WTC11 (cell line): Measurements from ENCODE around the gene HYI.

Experiments
- AFF4 ChIP-seq: sonication (generic); formaldehyde crosslinking; IDR thresholded peaks from 2 replicates; pipeline ENCODE4 v1.8.1; 2023; ENCODE audit warnings: mild to moderate bottlenecking, missing genetic modification reagents, borderline replicate concordance
- CTCF ChIP-seq: fragments of 200-600 bp; IDR thresholded peaks from 2 replicates; pipeline ENCODE4 v1.8.0; 2022; ENCODE audit warnings: antibody characterized with exemption
- ETV6 ChIP-seq: sonication (generic); formaldehyde crosslinking; IDR thresholded peaks from 2 replicates; pipeline ENCODE4 v1.8.1; 2022; ENCODE audit warnings: mild to moderate bottlenecking, missing genetic modification reagents
- IRF2 ChIP-seq: sonication (generic); formaldehyde crosslinking; IDR thresholded peaks from 2 replicates; pipeline ENCODE4 v1.8.0; 2022; ENCODE audit warnings: low read depth, missing genetic modification reagents, borderline replicate concordance
- KAT7 ChIP-seq: sonication (generic); formaldehyde crosslinking; IDR thresholded peaks from 2 replicates; pipeline ENCODE4 v1.8.1; 2023; ENCODE audit warnings: missing genetic modification reagents, mild to moderate bottlenecking, borderline replicate concordance
- NFYB ChIP-seq: sonication (generic); formaldehyde crosslinking; conservative IDR thresholded peaks from 2 replicates; pipeline ENCODE4 v1.8.0; 2022; ENCODE audit warnings: low read depth, missing genetic modification reagents
- SP1 ChIP-seq: sonication (generic); formaldehyde crosslinking; conservative IDR thresholded peaks from 2 replicates; pipeline ENCODE4 v1.8.1; 2022; ENCODE audit warnings: missing genetic modification reagents
- TCF7 ChIP-seq: sonication (generic); formaldehyde crosslinking; IDR thresholded peaks from 2 replicates; pipeline ENCODE4 v1.8.0; 2022; ENCODE audit warnings: mild to moderate bottlenecking, low read depth, missing genetic modification reagents, moderate library complexity
- TP53 ChIP-seq: sonication (generic); formaldehyde crosslinking; IDR thresholded peaks from 2 replicates; pipeline ENCODE4 v1.8.1; 2023; ENCODE audit warnings: mild to moderate bottlenecking, missing genetic modification reagents
- ZNF317 ChIP-seq: sonication (generic); formaldehyde crosslinking; IDR thresholded peaks from 2 replicates; pipeline ENCODE4 v1.8.1; 2023; ENCODE audit warnings: low read depth, mild to moderate bottlenecking, moderate library complexity, missing genetic modification reagents, borderline replicate concordance
- TF ChIP-seq, protein P1 (sequence below): fragments of 250-450 bp; sonication (Bioruptor Pico); conservative IDR thresholded peaks from 2 replicates; pipeline ENCODE4 v1.9.0; 2021; ENCODE audit warnings: mild to moderate bottlenecking

DNA sequence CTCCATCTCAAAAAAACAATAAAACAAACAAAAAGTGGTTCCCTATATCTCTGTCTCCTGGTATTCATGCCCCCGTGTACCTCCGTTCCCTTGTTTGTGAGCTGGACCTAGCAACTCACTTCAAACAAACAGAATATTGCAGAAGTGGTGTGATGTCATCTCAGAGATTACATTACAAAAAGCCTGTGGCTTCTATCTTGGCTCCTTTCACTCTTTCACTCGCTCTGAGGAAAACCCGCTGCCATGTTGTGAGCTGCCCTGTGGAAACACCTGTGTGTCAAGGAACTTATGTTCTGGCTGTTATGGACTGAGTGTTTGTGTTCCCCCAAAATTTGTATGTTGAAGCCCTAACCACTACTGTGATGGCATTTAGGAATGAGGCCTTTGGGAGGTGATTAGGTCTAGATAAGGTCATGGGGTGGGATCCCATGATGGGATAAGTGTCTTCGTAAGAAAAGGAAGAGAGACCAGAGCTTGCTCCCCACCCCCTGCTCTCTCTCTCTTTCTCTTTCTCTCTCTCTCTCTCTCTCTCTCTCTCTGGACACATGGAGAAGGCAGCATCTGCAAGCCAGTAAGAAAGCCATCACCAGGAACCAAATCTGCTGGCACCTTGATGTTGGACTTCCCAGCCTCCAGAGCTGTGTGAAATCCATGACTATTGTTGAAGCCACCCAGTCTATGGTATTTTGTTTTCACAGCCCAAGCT lies 7.4 kb upstream of the HYI start:
- TF ChIP-seq NFYB (CRISPR knock-in tag) (no peak), CTCF (no peak), IRF2 (CRISPR knock-in tag) (no peak), TP53 (CRISPR knock-in tag) (no peak), SP1 (CRISPR knock-in tag) (no peak), KAT7 (CRISPR knock-in tag) (no peak), AFF4 (no peak), TCF7 (CRISPR knock-in tag) (no peak), ETV6 (CRISPR knock-in tag) (no peak), ZNF317 (CRISPR knock-in tag) (no peak)
- TF ChIP-seq, protein P1, sequence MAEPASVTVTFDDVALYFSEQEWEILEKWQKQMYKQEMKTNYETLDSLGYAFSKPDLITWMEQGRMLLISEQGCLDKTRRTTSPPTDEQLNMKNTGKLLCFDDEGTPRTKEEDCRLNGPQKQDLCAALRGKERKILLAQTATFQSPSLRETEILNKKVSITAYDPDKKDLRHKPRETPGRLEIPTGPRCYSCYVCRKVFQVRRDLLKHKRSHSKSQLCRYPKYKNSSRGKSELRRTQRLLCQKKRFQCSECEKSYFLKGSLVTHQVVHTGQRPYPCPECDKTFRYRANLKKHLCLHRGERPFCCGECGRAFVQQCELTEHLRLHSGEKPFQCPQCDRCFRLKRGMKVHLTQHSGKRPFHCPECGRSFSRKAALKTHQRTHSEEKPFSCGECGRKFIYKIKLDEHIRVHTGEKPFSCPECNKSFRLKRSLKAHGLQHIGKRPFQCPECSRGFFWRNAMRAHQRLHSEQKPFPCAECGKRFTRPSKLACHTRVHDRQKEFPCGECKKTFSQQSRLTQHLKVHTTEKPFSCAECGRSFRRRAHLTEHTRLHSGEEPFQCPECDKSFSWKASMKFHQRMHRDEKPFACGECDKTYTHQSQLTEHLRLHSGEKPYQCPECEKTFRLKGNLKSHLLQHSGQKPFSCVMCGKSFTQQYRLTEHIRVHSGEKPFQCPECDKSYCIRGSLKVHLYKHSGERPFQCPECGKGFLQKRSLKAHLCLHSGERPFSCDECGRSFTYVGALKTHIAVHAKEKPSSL (CRISPR knock-in tag): no peak
